ENCODE results near the gene DAB2IP.

Gene DAB2IP

DNA sequence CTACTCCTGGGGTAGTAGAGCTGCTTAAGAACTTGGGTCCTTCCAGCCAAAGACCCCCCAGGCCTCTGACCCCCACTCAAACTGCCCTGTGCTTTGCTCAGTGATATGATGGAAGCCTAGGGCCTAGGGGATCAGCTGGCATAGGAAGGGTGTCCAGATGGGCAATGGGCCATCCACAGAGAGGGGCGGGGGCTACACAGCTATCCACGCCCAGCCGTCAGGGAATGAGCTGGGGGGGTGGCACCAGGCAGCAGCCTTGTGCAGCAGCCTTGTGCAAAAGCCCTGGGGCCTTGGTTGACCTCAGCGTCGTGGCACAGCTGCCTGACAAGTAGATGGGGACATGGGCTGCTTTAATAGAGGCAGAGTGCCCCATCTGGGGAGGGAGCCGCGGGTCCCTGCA is 43.2 kb downstream of the DAB2IP start:
- Histone ChIP-seq H3K4me1 (ENCODE audit: control insufficient read depth, insufficient read depth, low read length) (no peaks in the 10 kb centered on the region; the same call in 1 of the 2 replicates), H3K36me3 (ENCODE audit: control insufficient read depth in 2 of 2, insufficient read depth in 1 of 2, low read length in 2 of 2) (no peaks in the 10 kb centered on the region), H3K9me3 (ENCODE audit: control insufficient read depth, insufficient read depth, low read depth, low read length) (no peaks in the 10 kb centered on the region), H3K27ac (ENCODE audit: extremely low read depth, low read depth, low read length) (no peak overlapping the region), H3K4me3 (ENCODE audit: low read depth, low read length) (no peak overlapping the region)
- TF ChIP-seq ZIC2 (tag by site-specific recombination; IDR thresholded peaks at IDR 0.05): peak; percentile 17; the same call in 1 of the 2 replicates
- TF ChIP-seq, protein P1, sequence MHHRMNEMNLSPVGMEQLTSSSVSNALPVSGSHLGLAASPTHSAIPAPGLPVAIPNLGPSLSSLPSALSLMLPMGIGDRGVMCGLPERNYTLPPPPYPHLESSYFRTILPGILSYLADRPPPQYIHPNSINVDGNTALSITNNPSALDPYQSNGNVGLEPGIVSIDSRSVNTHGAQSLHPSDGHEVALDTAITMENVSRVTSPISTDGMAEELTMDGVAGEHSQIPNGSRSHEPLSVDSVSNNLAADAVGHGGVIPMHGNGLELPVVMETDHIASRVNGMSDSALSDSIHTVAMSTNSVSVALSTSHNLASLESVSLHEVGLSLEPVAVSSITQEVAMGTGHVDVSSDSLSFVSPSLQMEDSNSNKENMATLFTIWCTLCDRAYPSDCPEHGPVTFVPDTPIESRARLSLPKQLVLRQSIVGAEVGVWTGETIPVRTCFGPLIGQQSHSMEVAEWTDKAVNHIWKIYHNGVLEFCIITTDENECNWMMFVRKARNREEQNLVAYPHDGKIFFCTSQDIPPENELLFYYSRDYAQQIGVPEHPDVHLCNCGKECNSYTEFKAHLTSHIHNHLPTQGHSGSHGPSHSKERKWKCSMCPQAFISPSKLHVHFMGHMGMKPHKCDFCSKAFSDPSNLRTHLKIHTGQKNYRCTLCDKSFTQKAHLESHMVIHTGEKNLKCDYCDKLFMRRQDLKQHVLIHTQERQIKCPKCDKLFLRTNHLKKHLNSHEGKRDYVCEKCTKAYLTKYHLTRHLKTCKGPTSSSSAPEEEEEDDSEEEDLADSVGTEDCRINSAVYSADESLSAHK (tag by site-specific recombination; IDR thresholded peaks at IDR 0.05): no peak
- ChIA-PET POLR2A (no interaction called here), CTCF (interaction anchor here (0.6 to 8.1 kb wide), 17 partner anchors 11 to 318 kb away, joined by 3 to 118 read pairs (median 7); no protein-coding TSS in a partner anchor)

DNA sequence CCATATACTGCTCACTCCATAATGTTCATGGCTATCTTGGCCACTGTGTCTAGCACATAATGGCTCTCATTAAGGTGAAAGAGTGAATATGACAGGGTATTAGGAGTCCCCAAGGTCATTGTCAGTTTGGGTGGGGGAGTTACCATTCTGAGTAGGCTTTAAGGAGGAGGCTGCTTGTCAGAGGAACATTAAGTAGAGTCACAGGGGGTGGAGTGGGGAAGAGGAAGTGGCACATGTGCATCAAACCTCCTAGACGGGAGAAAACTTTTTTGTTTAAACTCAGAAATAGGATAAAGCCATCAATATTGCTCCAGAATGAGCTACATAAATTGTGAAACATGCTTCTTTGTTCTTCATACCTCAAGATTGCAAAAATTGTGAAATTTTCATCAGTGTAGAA is 45.5 kb downstream of the DAB2IP start:
- Histone ChIP-seq H3K4me1 (ENCODE audit: control insufficient read depth, insufficient read depth, low read length) (no peaks in the 10 kb centered on the region; the same call in 1 of the 2 replicates), H3K4me3 (ENCODE audit: low read depth, low read length) (no peak overlapping the region), H3K9me3 (ENCODE audit: control insufficient read depth, insufficient read depth, low read depth, low read length) (no peaks in the 10 kb centered on the region), H3K36me3 (ENCODE audit: control insufficient read depth in 2 of 2, insufficient read depth in 1 of 2, low read length in 2 of 2) (no peaks in the 10 kb centered on the region), H3K27ac (ENCODE audit: extremely low read depth, low read depth, low read length) (no peak overlapping the region)
- POLR2A ChIA-PET: no interaction called here
- TF ChIP-seq, protein P2, sequence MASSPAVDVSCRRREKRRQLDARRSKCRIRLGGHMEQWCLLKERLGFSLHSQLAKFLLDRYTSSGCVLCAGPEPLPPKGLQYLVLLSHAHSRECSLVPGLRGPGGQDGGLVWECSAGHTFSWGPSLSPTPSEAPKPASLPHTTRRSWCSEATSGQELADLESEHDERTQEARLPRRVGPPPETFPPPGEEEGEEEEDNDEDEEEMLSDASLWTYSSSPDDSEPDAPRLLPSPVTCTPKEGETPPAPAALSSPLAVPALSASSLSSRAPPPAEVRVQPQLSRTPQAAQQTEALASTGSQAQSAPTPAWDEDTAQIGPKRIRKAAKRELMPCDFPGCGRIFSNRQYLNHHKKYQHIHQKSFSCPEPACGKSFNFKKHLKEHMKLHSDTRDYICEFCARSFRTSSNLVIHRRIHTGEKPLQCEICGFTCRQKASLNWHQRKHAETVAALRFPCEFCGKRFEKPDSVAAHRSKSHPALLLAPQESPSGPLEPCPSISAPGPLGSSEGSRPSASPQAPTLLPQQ (tag by site-specific recombination; IDR thresholded peaks at IDR 0.05): no peak
- TF ChIP-seq ZNF514 (tag by site-specific recombination; IDR thresholded peaks at IDR 0.05) (no peak), ZNF133 (tag by site-specific recombination; IDR thresholded peaks at IDR 0.05) (no peak), ZNF473 (tag by site-specific recombination; IDR thresholded peaks at IDR 0.05) (no peak), ZNF707 (tag by site-specific recombination; IDR thresholded peaks at IDR 0.05) (no peak), ZNF324 (tag by site-specific recombination; IDR thresholded peaks at IDR 0.05) (no peak), ZNF48 (tag by site-specific recombination; IDR thresholded peaks at IDR 0.05) (no peak), ZNF654 (tag by site-specific recombination; IDR thresholded peaks at IDR 0.05; ENCODE audit: low read depth) (no peak), ZNF394 (tag by site-specific recombination; IDR thresholded peaks at IDR 0.05; ENCODE audit: borderline replicate concordance) (no peak)
- TF ChIP-seq, protein P3, sequence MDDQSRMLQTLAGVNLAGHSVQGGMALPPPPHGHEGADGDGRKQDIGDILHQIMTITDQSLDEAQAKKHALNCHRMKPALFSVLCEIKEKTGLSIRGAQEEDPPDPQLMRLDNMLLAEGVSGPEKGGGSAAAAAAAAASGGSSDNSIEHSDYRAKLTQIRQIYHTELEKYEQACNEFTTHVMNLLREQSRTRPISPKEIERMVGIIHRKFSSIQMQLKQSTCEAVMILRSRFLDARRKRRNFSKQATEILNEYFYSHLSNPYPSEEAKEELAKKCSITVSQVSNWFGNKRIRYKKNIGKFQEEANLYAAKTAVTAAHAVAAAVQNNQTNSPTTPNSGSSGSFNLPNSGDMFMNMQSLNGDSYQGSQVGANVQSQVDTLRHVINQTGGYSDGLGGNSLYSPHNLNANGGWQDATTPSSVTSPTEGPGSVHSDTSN (CRISPR knock-in tag; IDR thresholded peaks at IDR 0.05): no peak
- TF ChIP-seq, protein P4, sequence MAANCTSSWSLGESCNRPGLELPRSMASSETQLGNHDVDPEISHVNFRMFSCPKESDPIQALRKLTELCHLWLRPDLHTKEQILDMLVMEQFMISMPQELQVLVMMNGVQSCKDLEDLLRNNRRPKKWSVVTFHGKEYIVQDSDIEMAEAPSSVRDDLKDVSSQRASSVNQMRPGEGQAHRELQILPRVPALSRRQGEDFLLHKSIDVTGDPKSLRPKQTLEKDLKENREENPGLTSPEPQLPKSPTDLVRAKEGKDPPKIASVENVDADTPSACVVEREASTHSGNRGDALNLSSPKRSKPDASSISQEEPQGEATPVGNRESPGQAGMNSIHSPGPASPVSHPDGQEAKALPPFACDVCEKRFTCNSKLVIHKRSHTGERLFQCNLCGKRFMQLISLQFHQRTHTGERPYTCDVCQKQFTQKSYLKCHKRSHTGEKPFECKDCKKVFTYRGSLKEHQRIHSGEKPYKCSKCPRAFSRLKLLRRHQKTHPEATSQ (tag by site-specific recombination; IDR thresholded peaks at IDR 0.05): no peak
- CTCF ChIA-PET: interaction anchor here (0.5 to 8.1 kb wide), 17 partner anchors 9 to 495 kb away, joined by 3 to 118 read pairs (median 5); no protein-coding TSS in a partner anchor
